IgD-negative memory B cell (primary cell): ENCODE data around the gene DSCAM. TPM values are rescaled to one million over a fixed set of nuclear protein-coding genes. Genes with fewer than 3 reads are reported as not detected.

Source experiments
- H3K27ac Mint-ChIP-seq, 3 donors: one replicate each; pipeline ENCODE4 v1.8.0; 2020 to 2022; ENCODE audit warnings: mild to moderate bottlenecking in 3 of 3, mixed read lengths in 3 of 3, moderate library complexity in 1 of 3
- H3K27me3 Mint-ChIP-seq: one replicate; pipeline ENCODE4 v1.8.0; 2021; ENCODE audit warnings: mixed read lengths
- H3K36me3 Mint-ChIP-seq: one replicate; pipeline ENCODE4 v1.8.0; 2020; ENCODE audit warnings: mild to moderate bottlenecking, mixed read lengths
- H3K4me1 Mint-ChIP-seq, 3 donors: one replicate each; pipeline ENCODE4 v1.8.0; 2020 to 2022; ENCODE audit warnings: mixed read lengths in 3 of 3, mild to moderate bottlenecking in 1 of 3
- H3K4me3 Mint-ChIP-seq, 4 donors: one replicate each; pipeline ENCODE4 v1.8.0; 2020 to 2022; ENCODE audit warnings: mild to moderate bottlenecking in 4 of 4, mixed read lengths in 4 of 4, moderate library complexity in 3 of 4
- H3K9me3 Mint-ChIP-seq, 3 donors: one replicate each; pipeline ENCODE4 v1.8.0; 2020 to 2021; ENCODE audit warnings: mixed read lengths in 3 of 3, mild to moderate bottlenecking in 1 of 3
- polyA plus RNA-seq: library from polyadenylated mRNA; unstranded; fragments of 300-500 nt; fragmentation: Illumina TruSeq; gene quantifications from one replicate; pipeline ENCODE4 v1.2.3, GENCODE V29; 2021

Gene DSCAM
- polyA plus RNA-seq, 1 donor from 2014 or later, result not detected

DNA sequence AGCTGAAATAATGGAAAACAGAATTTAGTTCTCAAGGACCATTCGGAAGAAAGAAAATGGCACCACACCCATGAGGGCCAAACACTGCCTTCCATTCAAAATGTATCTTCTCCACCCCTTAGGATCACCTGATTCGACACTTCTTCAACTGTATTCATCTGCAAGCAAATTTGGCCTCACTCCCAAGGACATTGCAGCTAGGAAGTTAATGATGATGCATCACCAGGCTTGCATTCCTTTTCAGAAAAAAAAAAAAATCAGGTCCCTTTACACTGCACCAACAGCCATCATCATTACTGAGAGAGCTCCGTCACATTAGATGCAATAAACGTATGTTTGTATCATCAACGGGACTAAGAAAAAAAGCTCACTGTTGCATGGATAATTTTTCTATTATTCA, 611.4 kb downstream of the DSCAM start:
- no peaks in the 10 kb centered on the region for H3K4me1 Mint-ChIP-seq
- H3K27ac Mint-ChIP-seq, result no peak overlapping the region
- H3K36me3 Mint-ChIP-seq, result peaks cover 2% of the 10 kb centered on the region
- H3K27me3 Mint-ChIP-seq, result peaks cover 2% of the 10 kb centered on the region
- H3K9me3 Mint-ChIP-seq, result peaks cover 0 to 6% (median 0%) of the 10 kb centered on the region in 3 donors
- H3K4me3 Mint-ChIP-seq, result no peak overlapping the region

DNA sequence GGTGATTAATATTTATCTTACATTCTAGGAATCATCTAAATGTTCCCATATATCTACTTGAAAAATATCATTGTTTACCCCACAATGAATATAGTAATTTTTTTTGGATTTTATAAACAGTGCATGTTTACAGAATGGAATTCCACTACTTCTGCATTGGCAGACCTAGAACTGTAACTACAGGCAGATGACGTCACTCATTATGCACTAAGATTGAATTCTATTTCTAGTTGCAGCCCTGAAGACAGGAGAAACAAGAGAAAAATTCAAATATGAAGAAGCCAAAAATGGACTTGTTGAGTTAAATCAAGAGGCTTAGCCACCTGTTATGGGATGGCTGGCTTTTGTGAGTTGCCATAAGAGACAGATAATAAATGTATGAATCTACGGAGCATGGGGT, 615.0 kb downstream of the DSCAM start:
- Mint-ChIP-seq H3K9me3 (peaks cover 0 to 14% (median 0%) of the 10 kb centered on the region in 3 donors), H3K4me3 (no peak overlapping the region), H3K36me3 (no peaks in the 10 kb centered on the region), H3K4me1 (peaks cover 0 to under 1% (median 0%) of the 10 kb centered on the region in 3 donors), H3K27me3 (no peaks in the 10 kb centered on the region), H3K27ac (no peak overlapping the region)

DNA sequence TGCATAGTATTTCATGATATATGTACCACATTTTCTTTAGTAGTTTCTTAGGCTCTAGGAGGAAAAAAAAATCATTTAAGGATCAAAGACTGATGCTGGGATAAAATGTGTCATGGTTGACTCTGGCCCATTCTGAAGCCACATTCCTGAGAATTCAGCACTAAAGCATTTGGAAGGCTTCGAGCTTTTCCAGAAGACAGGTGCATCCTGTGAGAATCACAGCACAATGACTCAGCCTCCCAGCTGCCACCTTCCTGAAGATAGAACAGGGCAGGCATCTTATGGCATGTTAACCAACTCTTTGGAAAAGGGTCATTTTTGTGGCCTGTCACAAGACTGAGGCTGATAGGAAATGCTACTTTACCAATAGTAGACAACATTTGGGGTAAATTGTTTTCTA, 619.9 kb downstream of the DSCAM start:
- no peaks in the 10 kb centered on the region for H3K27me3 Mint-ChIP-seq
- H3K4me1 Mint-ChIP-seq, result peaks cover 0 to 3% (median 0%) of the 10 kb centered on the region in 3 donors
- no peak overlapping the region for H3K27ac Mint-ChIP-seq
- no peak overlapping the region for H3K4me3 Mint-ChIP-seq
- H3K9me3 Mint-ChIP-seq, result peaks cover 0 to 16% (median 4%) of the 10 kb centered on the region in 3 donors
- H3K36me3 Mint-ChIP-seq, result no peaks in the 10 kb centered on the region

DNA sequence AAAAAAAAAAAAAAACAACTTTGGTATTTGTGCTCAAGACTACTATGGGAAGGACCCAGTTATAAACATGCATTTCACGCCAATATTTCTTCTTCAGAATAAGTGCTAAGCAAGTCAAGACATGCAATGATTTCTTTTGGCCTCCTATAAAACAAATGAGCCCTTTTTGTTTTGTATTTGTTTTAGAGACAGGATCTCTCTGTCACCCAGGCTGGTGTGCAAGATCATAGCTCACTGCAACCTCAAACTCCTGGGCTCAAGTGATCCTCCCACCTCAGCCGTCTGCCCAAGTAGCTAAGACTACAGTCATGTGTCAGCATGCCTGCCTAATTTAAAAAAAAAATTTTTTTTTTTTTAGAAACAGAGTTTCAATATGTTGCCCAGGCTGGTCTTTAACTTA, 631.0 kb downstream of the DSCAM start:
- H3K27me3 Mint-ChIP-seq, result no peaks in the 10 kb centered on the region
- peaks cover 0 to 8% (median 1%) of the 10 kb centered on the region in 3 donors for H3K9me3 Mint-ChIP-seq
- no peak overlapping the region for H3K27ac Mint-ChIP-seq
- no peaks in the 10 kb centered on the region for H3K36me3 Mint-ChIP-seq
- no peaks in the 10 kb centered on the region for H3K4me1 Mint-ChIP-seq
- H3K4me3 Mint-ChIP-seq, result no peak overlapping the region

DNA sequence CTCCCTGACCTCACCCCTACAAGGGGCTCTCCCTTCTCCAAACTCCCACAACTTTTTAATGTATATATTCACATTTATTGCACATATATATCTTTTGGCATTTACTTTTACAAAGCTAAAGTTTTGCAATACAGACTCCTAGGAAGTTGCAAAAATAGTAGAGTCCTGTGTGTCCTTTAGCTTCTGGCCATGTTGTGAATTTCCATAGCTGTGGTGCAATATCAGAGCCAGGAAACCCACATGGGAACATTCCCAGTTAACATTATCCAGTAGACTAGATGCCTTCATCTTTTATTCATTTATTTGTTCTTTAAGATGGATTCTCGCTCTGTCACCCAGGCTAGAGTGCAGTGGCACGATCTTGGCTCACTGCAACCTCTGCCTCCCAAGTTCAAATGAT, 636.7 kb downstream of the DSCAM start:
- Mint-ChIP-seq H3K36me3 (no peaks in the 10 kb centered on the region), H3K27ac (no peak overlapping the region), H3K4me1 (no peaks in the 10 kb centered on the region), H3K27me3 (no peaks in the 10 kb centered on the region), H3K9me3 (peaks cover 0 to 6% (median 1%) of the 10 kb centered on the region in 3 donors), H3K4me3 (no peak overlapping the region)

DNA sequence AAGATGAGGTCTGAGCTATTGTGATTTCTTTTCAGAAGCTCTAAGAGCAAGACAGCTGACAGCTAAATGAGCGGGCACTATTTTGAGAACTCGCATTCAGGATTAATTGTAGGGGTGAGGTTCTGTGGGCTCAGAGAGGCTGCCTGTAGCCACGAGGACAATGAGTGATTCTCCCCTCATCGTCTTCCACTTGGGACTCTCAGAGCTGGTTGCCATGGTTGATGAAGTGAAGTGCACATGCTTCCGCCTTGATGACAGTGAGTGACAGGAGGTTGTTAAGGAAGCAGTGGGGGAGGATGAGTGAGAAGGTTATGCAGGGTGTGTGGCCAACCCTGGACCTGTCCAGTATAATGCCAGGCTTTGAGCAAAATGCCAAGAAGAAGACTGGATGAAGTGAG, 638.0 kb downstream of the DSCAM start:
- H3K27me3 Mint-ChIP-seq, result no peaks in the 10 kb centered on the region
- H3K9me3 Mint-ChIP-seq, result peaks cover 0 to 6% (median 1%) of the 10 kb centered on the region in 3 donors
- H3K36me3 Mint-ChIP-seq, result no peaks in the 10 kb centered on the region
- H3K4me3 Mint-ChIP-seq, result no peak overlapping the region
- H3K27ac Mint-ChIP-seq, result no peak overlapping the region
- no peaks in the 10 kb centered on the region for H3K4me1 Mint-ChIP-seq

DNA sequence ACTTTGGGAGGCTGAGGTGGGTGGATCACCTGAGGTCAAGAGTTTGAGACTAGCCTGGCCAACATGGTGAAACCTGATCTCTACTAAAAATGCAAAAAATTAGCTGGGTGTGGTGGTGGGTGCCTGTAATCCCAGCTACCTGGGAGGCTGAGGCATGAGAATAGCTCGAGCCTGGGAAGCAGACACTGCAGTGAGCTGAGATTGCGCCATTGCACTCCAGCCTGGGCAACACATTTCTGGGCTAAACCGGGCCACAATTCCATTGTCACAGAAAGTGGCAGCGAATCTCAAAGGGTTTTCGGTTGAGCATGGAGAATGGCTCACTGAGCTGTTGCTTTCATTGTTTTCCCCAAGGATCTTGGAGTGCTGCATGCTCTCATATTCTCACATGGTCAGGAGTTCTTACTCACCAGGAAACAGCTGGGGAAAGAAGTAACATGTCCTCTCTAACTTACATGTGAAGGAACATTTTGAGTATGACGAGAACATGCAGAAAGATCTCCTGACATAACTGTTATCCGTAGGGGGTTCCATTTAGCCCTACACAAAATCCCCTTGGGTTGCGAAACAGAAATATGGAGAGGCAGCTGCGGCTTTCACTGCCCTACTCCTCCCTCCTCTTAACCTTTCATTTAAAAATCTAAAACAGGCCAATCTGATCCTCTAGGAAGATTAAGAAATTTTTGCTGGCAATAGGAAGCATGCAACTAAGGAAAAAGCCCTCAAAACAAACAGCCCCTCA, 638.6 kb downstream of the DSCAM start:
- H3K4me1 Mint-ChIP-seq, result no peaks in the 10 kb centered on the region
- H3K4me3 Mint-ChIP-seq, result no peak overlapping the region
- H3K27ac Mint-ChIP-seq, result no peak overlapping the region
- peaks cover 0 to 6% (median 1%) of the 10 kb centered on the region in 3 donors for H3K9me3 Mint-ChIP-seq
- no peaks in the 10 kb centered on the region for H3K36me3 Mint-ChIP-seq
- H3K27me3 Mint-ChIP-seq, result no peaks in the 10 kb centered on the region

DNA sequence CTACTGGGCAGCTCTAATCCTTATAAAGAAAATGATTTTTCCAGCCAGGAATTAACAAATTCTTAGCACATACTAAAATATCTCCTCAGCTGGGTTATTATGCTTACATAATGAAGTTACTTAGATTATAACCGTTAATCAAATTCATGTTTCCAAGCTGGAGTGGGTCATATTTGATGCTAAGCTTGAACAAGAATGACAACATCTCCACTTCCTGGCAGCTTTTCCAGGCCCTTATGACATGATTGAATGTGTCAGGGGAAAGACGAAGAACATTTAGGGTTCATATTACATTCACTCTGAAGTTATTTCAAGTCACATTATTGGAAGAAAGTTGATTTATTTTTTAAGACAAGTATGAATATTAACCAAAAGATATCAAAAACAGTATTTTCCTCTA, 646.0 kb downstream of the DSCAM start:
- no peaks in the 10 kb centered on the region for H3K27me3 Mint-ChIP-seq
- no peaks in the 10 kb centered on the region for H3K36me3 Mint-ChIP-seq
- H3K4me1 Mint-ChIP-seq, result no peaks in the 10 kb centered on the region
- H3K4me3 Mint-ChIP-seq, result no peak overlapping the region
- H3K27ac Mint-ChIP-seq, result no peak overlapping the region
- H3K9me3 Mint-ChIP-seq, result peaks cover 2 to 9% (median 7%) of the 10 kb centered on the region in 3 donors

DNA sequence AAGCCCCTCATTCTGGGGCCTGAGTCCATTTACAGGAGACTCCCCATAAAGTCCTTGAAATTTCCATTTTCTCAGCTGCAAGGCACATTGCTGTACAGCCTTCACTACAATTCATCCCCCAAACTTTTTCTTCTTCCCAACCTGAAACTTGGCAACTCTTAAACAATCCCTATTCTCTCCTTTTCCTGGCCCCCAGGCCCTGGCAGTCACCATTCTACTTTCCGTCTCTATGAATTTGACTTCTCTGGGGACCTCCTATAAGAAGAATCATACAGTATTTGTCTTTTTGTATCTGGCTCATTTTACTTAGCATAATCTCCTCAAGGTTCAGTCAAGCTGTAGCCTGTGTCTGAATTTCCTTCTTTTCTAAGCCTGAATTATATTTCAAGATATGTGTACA, 646.8 kb downstream of the DSCAM start:
- H3K27me3 Mint-ChIP-seq, result no peaks in the 10 kb centered on the region
- no peaks in the 10 kb centered on the region for H3K4me1 Mint-ChIP-seq
- no peak overlapping the region for H3K27ac Mint-ChIP-seq
- peaks cover 2 to 9% (median 7%) of the 10 kb centered on the region in 3 donors for H3K9me3 Mint-ChIP-seq
- no peaks in the 10 kb centered on the region for H3K36me3 Mint-ChIP-seq
- H3K4me3 Mint-ChIP-seq, result no peak overlapping the region

DNA sequence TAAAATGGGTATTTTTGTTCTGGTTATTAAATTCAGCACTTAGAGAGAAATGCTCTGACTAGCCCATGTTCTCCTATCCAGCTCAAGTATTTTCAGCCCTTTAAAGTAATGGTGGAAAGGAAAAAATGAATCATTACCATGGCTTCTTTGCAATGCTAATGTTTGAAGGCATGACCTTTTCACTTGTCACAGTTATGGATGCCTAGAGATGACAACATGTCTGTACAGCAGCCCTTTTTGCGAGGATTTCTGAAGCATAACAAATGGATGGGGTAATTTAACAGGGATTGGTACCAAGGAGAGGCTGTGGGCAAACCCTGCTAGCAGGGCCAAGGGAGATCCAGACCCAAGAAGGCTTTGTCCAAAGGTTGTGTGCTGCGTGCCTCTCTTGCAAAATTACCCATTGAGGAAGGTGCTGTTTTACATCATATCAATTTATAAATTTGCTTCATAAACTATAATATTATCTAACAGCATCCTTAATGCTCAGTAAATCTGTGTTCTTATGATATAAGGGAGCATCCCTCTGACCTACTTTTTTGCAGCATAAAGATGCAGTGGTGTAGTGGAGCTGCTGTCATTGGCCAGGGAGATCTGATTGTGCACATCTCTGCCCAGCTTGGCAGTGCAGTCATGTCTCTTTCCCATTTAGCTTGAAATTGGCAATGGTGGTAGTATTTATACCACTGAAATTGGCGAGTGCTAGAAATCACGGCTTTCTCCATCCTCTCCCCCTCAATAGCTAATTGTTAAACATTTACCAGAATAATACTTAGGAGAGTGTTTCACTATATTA, 652.6 kb downstream of the DSCAM start:
- H3K27me3 Mint-ChIP-seq, result no peaks in the 10 kb centered on the region
- no peak overlapping the region for H3K27ac Mint-ChIP-seq
- no peaks in the 10 kb centered on the region for H3K4me1 Mint-ChIP-seq
- no peak overlapping the region for H3K4me3 Mint-ChIP-seq
- no peaks in the 10 kb centered on the region for H3K36me3 Mint-ChIP-seq
- H3K9me3 Mint-ChIP-seq, result peaks cover 5 to 23% (median 14%) of the 10 kb centered on the region in 3 donors

DNA sequence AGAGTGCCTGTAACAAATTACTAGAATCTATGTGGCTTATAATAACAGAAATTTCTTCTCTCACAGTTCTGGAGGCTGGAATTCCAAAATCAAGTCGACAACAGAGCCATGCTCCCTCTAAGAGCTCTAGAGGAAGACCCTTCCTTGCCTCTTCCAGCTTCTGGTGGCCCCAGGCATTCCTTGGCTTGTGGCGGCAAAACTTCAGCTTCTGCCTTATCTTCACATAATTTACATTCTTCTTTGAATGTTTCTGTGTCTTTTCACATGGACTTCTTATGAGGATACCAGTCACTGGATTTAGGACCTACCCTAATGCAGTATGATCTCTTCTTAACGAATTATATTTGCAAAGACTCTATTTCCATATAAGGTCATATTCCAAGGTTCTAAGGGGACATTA, 655.3 kb downstream of the DSCAM start:
- H3K9me3 Mint-ChIP-seq, result peaks cover 3 to 16% (median 9%) of the 10 kb centered on the region in 3 donors
- no peaks in the 10 kb centered on the region for H3K4me1 Mint-ChIP-seq
- H3K4me3 Mint-ChIP-seq, result no peak overlapping the region
- no peak overlapping the region for H3K27ac Mint-ChIP-seq
- no peaks in the 10 kb centered on the region for H3K27me3 Mint-ChIP-seq
- H3K36me3 Mint-ChIP-seq, result no peaks in the 10 kb centered on the region

DNA sequence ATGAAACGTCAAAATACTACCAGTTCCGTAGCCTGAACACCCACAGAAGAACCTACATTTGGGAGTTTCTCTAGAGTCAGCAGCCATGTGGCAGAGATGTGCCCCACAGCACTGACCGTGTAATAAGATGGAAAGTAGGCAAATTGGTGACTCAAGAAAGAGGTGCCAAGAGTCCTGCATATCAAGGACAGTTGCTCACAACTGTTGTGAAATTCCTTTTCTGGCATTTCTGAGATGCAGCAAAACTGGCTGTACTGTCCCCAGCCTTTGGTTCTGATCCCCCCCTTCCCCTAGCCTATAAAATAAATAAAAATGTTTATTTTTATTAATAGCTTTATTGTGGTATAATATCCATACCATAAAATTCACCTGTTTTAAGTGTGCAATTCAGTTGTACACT, 655.8 kb downstream of the DSCAM start:
- no peaks in the 10 kb centered on the region for H3K4me1 Mint-ChIP-seq
- no peak overlapping the region for H3K4me3 Mint-ChIP-seq
- H3K27me3 Mint-ChIP-seq, result no peaks in the 10 kb centered on the region
- H3K36me3 Mint-ChIP-seq, result no peaks in the 10 kb centered on the region
- H3K27ac Mint-ChIP-seq, result no peak overlapping the region
- H3K9me3 Mint-ChIP-seq, result peaks cover 3 to 14% (median 6%) of the 10 kb centered on the region in 3 donors

DNA sequence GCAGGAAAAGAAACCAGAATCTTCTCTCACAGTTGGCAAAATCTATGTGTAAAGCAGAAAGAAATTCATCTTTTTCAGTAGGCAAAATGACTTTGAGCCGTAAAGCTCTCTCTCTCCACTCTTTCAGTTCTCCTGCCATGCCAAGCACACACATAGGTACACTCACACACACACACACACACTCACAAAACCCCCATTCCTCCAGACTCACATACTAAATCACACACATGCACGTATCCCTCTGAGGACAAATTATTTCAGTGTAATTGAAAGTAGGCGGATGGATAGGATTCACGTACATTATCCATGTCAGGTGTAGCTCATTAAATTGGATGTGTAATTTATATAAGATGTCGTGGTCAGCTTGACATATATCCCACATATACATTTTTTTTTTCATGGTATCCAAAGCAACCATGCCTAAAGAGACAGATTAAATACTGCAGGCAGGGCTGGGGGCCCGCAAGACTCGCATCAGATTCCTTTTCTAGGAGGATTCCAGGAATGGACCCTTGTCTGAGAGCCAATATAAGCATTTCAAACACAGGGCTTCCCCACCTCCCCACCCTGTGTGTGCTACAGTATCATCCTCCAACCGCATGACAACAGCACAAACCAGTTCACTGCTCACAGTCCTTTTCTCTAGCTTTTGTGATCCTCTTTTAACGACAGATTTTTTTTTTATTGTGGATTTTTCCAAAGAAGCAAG, 658.9 kb downstream of the DSCAM start:
- Mint-ChIP-seq H3K27me3 (no peaks in the 10 kb centered on the region), H3K36me3 (no peaks in the 10 kb centered on the region), H3K4me3 (no peak overlapping the region), H3K4me1 (no peaks in the 10 kb centered on the region), H3K9me3 (peaks cover 3 to 14% (median 5%) of the 10 kb centered on the region in 3 donors), H3K27ac (no peak overlapping the region)

DNA sequence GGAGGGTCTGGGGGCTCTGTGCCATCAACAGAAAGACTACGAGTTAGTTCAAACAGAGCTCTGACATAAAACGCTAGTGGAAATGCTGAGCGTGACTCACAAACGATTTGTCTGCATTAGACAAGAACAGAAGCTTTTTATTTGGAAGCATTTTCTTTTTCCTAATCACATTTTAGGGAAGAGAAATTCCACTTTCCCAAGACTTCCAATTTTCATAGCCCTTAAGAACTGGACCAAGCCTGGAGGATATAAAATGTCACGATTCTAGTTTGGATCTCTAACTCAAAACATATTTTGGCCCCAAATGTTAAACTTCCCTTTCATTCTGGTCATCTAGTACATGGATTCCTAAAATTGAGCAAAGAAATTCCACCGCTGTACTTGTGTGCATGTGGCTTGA, 659.7 kb downstream of the DSCAM start:
- Mint-ChIP-seq H3K4me1 (no peaks in the 10 kb centered on the region), H3K36me3 (no peaks in the 10 kb centered on the region), H3K9me3 (peaks cover 2 to 8% (median 7%) of the 10 kb centered on the region in 3 donors), H3K27ac (no peak overlapping the region), H3K4me3 (no peak overlapping the region), H3K27me3 (no peaks in the 10 kb centered on the region)

DNA sequence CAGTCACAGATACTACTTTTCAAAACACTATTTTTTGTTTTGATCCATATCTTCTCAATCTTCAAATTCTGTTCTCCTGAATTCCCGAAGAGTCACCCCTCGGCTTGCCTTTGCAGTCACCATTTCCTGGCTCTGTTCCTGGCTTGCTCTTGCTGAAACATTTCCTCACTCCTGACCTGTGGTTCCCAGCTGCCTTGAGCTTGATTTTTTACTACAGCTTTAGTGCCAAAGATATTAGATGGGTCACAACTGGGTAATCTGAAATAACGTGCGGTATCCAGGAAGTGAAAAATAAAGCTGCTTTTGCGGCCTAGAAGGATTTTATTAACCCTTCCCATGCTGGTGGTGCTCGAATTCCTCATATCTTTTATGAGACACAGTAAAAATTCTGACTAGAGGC, 660.9 kb downstream of the DSCAM start:
- H3K27me3 Mint-ChIP-seq, result no peaks in the 10 kb centered on the region
- no peak overlapping the region for H3K27ac Mint-ChIP-seq
- peaks cover under 1% of the 10 kb centered on the region for H3K36me3 Mint-ChIP-seq
- H3K9me3 Mint-ChIP-seq, result peaks cover 0 to 9% (median 0%) of the 10 kb centered on the region in 3 donors
- no peak overlapping the region for H3K4me3 Mint-ChIP-seq
- no peaks in the 10 kb centered on the region for H3K4me1 Mint-ChIP-seq
